NOMO-1 treated with dmso at 0.1 percent for 144 hours (cell line): ENCODE measurements around the gene TMEM132C.
"Not testable (repeated sequence)": the region's sequence is repeated elsewhere in the genome, so short reads cannot be mapped to it uniquely, and the experiment has no call there.

Source experiments
- DNase-seq: peaks from one replicate; lab custom pipeline; 2025; ENCODE audit not compliant: unreplicated experiment; lab: John Stamatoyannopoulos, UW

TMEM132C gene

GRCh38 chr12:128267131-128267622 lies at the start of gene TMEM132C:
Gene TMEM132C (plus strand): TSS chr12:128267170. CDS start chr12:128267403, 233 bp downstream.
- no peak for DNase-seq

GRCh38 chr12:128224226-128224625 lies 42.7 kb upstream of the TMEM132C start:
- no peak for DNase-seq

GRCh38 chr12:128228581-128228980 lies 38.4 kb upstream of the TMEM132C start:
- no peak for DNase-seq

- no peak for DNase-seq
Measured at GRCh38 chr12:128235635-128236417, 31.1 kb upstream of the TMEM132C start.

GRCh38 chr12:128236525-128236924 lies 30.4 kb upstream of the TMEM132C start:
- DNase-seq: no peak

GRCh38 chr12:128240745-128241144 lies 26.2 kb upstream of the TMEM132C start:
- DNase-seq: no peak

GRCh38 chr12:128245121-128245520 lies 21.8 kb upstream of the TMEM132C start:
- no peak for DNase-seq

- DNase-seq: no peak
Measured at GRCh38 chr12:128245905-128246304, 21.1 kb upstream of the TMEM132C start.

- DNase-seq: no peak
Measured at GRCh38 chr12:128250096-128250495, 16.9 kb upstream of the TMEM132C start.

GRCh38 chr12:128253829-128254228 lies 13.1 kb upstream of the TMEM132C start:
- DNase-seq: not testable (repeated sequence)

- no peak for DNase-seq
Measured at GRCh38 chr12:128258866-128259555, 8.0 kb upstream of the TMEM132C start.

- no peak for DNase-seq
Measured at GRCh38 chr12:128259556-128260070, 7.4 kb upstream of the TMEM132C start.

- DNase-seq: no peak
Measured at GRCh38 chr12:128261757-128262156, 5.2 kb upstream of the TMEM132C start.

GRCh38 chr12:128265566-128265965 lies 1.4 kb upstream of the TMEM132C start:
- no peak for DNase-seq

GRCh38 chr12:128266086-128266485 lies 884 bp upstream of the TMEM132C start:
- DNase-seq: no peak

GRCh38 chr12:128266541-128267130 lies 334 bp upstream of the TMEM132C start:
- DNase-seq: no peak

GRCh38 chr12:128267651-128268378 lies 845 bp downstream of the TMEM132C start:
- no peak for DNase-seq

GRCh38 chr12:128268379-128268995 lies 1.5 kb downstream of the TMEM132C start:
- no peak for DNase-seq

GRCh38 chr12:128269181-128269591 lies 2.2 kb downstream of the TMEM132C start:
- no peak for DNase-seq

- no peak for DNase-seq
Measured at GRCh38 chr12:128276471-128276870, 9.5 kb downstream of the TMEM132C start.
